MG63 (cell line): ENCODE data around the gene PPM1H. TPM values are rescaled to one million over a fixed set of nuclear protein-coding genes. Genes with fewer than 3 reads are reported as not detected.

ENCODE experiments used
- DNase-seq: peaks from one replicate; pipeline ENCODE4 v3.0.0-alpha.2; 2020
- H3K27me3 ChIP-seq: fragments of 250-450 bp; sonication (Bioruptor Pico); 2 replicates; pipeline ENCODE4 v1.5.1; 2020; ENCODE audit warnings: mild to moderate bottlenecking, moderate library complexity
- H3K36me3 ChIP-seq: fragments of 250-450 bp; sonication (Bioruptor Pico); 2 replicates; pipeline ENCODE4 v1.5.1; 2020; ENCODE audit warnings: mild to moderate bottlenecking, moderate library complexity
- H3K4me3 ChIP-seq: fragments of 250-450 bp; sonication (Bioruptor Pico); 2 replicates; pipeline ENCODE4 v1.5.1; 2020; ENCODE audit warnings: mild to moderate bottlenecking, moderate library complexity
- H3K9me3 ChIP-seq: fragments of 250-450 bp; sonication (Bioruptor Pico); 2 replicates; pipeline ENCODE4 v1.5.1; 2020; ENCODE audit warnings: mild to moderate bottlenecking, moderate library complexity
- total RNA-seq: library from RNA; depleted of rRNA; stranded (reverse); fragments of >200 nt; shearing (Covaris generic); gene quantifications from 2 replicates; pipeline ENCODE4 v1.2.3, GENCODE V29; 2014; ENCODE audit warnings: low replicate concordance

Gene PPM1H
- total RNA-seq, 1 experiment from 2014 or later = 4.0 TPM

DNA sequence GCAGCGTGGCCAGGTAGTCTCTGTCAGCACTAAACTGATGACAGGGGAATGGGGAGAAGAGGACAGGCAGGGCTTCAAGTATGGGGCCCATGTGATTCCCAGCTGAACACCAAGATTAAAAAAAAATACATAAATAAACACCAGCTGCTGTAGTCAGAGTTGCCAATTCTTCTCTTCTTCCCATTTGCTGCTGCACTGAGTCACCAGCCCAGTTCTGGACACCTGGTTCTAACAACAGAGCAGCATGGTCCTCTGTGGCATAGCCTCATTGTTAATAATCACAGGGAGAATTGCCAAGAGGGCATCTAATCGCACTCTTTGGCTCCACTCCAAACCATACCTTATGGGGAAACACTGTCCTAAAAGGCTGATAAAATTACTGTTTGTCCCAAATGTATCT, 15.1 kb downstream of the PPM1H start:
- no peaks in the 10 kb centered on the region for H3K9me3 ChIP-seq
- DNase-seq = peak; percentile 71
- H3K4me3 ChIP-seq = no peak overlapping the region
- no peaks in the 10 kb centered on the region for H3K36me3 ChIP-seq
- H3K27me3 ChIP-seq = no peaks in the 10 kb centered on the region

DNA sequence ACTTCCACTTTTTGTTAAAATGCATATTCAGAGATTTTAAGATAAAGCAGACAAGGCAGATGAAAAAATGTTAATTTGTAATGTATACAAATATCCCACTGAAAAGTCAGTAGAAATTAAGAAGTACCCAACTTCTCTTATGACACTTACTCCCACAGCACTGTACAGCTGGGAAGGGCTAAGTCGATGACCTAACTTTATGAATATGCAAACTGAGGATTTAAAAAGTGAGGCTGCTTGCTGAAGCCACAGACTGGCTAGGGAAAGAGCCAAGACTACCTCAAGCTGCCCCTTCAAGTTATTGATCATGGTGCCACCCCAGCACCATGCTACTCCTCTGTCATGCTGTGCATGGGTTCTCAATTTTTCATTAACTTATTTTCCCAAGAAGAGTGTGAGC, 17.0 kb downstream of the PPM1H start:
- H3K27me3 ChIP-seq = no peaks in the 10 kb centered on the region
- no peak for DNase-seq
- no peak overlapping the region for H3K4me3 ChIP-seq
- H3K9me3 ChIP-seq = no peaks in the 10 kb centered on the region
- no peaks in the 10 kb centered on the region for H3K36me3 ChIP-seq

DNA sequence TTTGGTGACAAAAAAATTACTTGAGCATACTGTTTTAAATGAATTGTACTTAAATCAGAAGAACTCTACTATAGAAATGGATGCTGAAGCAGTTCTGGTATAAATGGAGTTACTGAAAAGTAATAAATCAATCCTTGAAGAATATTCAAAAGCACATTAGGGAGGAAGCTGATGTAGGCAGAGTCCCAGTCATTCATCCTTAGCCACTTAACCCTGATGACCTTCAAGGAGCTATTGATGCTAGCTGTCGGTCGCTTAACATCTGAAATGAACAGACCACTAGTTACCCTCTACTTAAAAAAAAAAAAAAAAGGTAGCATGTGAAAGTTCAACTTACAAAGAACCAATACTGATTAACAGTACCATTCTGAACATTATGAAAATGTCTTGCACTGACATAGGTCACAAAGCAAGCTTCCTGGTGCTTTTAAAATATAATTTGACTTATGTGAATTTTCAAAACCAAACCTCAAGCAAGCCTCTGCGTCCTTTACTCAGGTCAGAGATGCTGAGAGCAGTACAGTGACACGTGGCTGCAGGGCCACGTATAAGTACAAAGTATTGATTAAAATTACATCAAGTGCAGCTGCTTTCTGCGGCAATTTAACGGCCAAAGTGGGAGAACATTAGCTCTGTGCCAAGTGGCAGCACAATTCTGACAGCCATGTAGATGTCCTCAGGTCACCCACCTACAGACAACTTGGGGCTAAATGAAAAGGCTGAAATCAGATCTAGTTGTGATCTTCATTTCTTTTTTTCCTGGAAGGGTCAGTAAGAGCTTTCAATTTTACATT, 18.1 kb downstream of the PPM1H start:
- Histone ChIP-seq H3K36me3 (no peaks in the 10 kb centered on the region), H3K4me3 (no peak overlapping the region), H3K9me3 (no peaks in the 10 kb centered on the region), H3K27me3 (no peaks in the 10 kb centered on the region)
- DNase-seq = no peak

GRCh38 chr12:62915204-62915529, 19.8 kb downstream of the PPM1H start:
- no peak for DNase-seq
- H3K27me3 ChIP-seq = no peaks in the 10 kb centered on the region
- H3K36me3 ChIP-seq = no peaks in the 10 kb centered on the region
- H3K4me3 ChIP-seq = no peak overlapping the region
- no peaks in the 10 kb centered on the region for H3K9me3 ChIP-seq

- DNase-seq = no peak
- Histone ChIP-seq H3K36me3 (no peaks in the 10 kb centered on the region), H3K27me3 (no peaks in the 10 kb centered on the region), H3K4me3 (no peak overlapping the region), H3K9me3 (no peaks in the 10 kb centered on the region)
These were observed 20.3 kb downstream of the PPM1H start for GRCh38 chr12:62914443-62915203.

- no peaks in the 10 kb centered on the region for H3K36me3 ChIP-seq
- H3K27me3 ChIP-seq = no peaks in the 10 kb centered on the region
- H3K9me3 ChIP-seq = no peaks in the 10 kb centered on the region
- no peak for DNase-seq
- H3K4me3 ChIP-seq = no peak overlapping the region
These were observed 21.6 kb downstream of the PPM1H start for GRCh38 chr12:62913380-62913779.

GRCh38 chr12:62912644-62913043, 22.3 kb downstream of the PPM1H start:
- Histone ChIP-seq H3K9me3 (no peaks in the 10 kb centered on the region), H3K4me3 (no peak overlapping the region), H3K36me3 (no peaks in the 10 kb centered on the region), H3K27me3 (no peaks in the 10 kb centered on the region)
- no peak for DNase-seq

DNA sequence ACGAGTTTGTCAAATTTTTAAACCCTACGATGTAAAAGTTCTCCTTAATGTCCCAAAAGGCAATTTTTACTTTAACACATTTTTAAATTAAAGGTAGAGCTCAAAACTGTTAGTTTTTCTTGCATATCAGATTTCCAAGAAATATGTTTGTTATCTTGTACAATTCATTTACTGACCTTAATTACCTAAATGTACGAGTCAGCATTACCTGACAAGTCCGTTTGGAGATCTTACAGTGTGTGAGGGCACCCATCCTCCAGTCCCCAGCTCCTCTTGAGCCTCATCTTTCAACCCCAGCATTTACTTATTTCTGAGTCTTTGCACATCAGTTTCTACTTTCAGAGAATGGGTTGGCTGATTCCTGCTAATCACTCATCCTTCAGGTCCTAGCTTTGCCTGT, 23.7 kb downstream of the PPM1H start:
- Histone ChIP-seq H3K27me3 (no peaks in the 10 kb centered on the region), H3K4me3 (no peak overlapping the region), H3K36me3 (no peaks in the 10 kb centered on the region), H3K9me3 (no peaks in the 10 kb centered on the region)
- no peak for DNase-seq

DNA sequence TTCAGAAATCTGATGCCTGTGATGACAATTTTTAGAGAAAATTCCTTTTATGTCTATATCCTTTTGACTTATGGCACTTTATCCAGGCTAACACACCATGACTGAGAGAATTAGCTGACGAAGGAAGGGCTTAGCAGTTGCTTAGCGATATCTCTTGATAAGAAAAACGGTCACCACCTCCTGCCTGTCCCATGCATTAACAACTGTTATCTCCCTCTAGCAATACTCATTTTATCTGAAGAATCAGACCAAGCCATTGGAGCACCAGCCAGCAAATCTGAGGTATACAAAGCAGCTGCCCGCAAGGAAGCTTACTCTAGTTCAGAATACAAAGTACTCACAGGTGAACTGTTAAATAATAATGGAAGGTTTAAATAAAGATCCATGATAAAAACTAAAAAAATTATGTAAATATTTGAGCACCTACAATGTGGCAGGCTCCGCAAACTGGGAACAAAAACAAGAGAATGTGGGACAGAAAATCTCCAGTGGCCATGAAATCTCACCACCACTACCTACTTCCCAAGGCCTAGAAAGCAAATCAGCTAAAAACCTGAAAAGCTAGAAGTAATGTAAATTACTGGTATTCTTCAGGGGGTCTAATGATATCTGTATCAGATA, 24.3 kb downstream of the PPM1H start:
- H3K9me3 ChIP-seq = no peaks in the 10 kb centered on the region
- H3K27me3 ChIP-seq = no peaks in the 10 kb centered on the region
- H3K36me3 ChIP-seq = no peaks in the 10 kb centered on the region
- no peak for DNase-seq
- no peak overlapping the region for H3K4me3 ChIP-seq

- H3K9me3 ChIP-seq = no peaks in the 10 kb centered on the region
- H3K4me3 ChIP-seq = no peak overlapping the region
- H3K36me3 ChIP-seq = no peaks in the 10 kb centered on the region
- no peaks in the 10 kb centered on the region for H3K27me3 ChIP-seq
- DNase-seq = no peak
These were observed 25.6 kb downstream of the PPM1H start for GRCh38 chr12:62909340-62909739.

DNA sequence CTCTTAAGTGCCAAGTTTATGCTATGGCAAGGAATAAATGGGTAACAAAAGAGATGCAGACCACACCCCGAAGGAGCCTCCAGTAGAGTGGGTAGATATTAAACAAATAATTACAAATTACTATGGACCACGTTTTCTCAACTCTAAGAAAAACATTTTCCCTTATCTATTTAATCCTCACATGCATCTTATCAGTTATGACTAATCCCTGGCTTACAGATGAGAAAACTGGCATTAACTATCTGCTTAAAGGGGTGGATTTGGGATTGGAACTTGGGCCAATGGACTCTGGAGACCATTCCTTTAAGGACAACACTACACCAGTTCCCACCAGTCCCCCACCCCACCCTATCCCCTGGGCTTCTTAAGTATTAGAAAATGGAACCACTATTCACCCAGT, 26.3 kb downstream of the PPM1H start:
- Histone ChIP-seq H3K9me3 (no peaks in the 10 kb centered on the region), H3K4me3 (no peak overlapping the region), H3K36me3 (no peaks in the 10 kb centered on the region), H3K27me3 (no peaks in the 10 kb centered on the region)
- no peak for DNase-seq

GRCh38 chr12:62907561-62907960, 27.4 kb downstream of the PPM1H start:
- Histone ChIP-seq H3K9me3 (no peaks in the 10 kb centered on the region), H3K27me3 (no peaks in the 10 kb centered on the region), H3K4me3 (no peak overlapping the region), H3K36me3 (no peaks in the 10 kb centered on the region)
- DNase-seq = no peak

DNA sequence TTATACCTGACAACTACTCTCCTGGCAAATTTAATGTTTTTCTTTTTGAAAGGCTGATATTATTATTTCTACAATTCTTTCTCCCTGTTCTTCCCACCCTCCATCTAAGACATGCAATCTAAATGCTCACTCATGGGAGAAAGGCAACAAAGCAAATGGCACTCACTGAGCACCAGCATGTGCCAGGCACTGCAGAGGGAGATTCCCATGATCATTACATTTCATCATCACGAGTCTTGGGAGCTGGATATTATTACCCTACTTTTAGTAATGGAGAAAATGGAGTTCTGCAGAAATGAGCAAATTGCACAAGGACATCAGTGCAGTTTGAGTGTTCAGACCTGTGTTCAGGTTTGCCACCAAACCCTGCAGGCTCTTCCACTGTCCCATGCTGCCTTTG, 27.9 kb downstream of the PPM1H start:
- DNase-seq = no peak
- Histone ChIP-seq H3K27me3 (no peaks in the 10 kb centered on the region), H3K36me3 (no peaks in the 10 kb centered on the region), H3K9me3 (no peaks in the 10 kb centered on the region), H3K4me3 (no peak overlapping the region)

- no peaks in the 10 kb centered on the region for H3K9me3 ChIP-seq
- no peak overlapping the region for H3K4me3 ChIP-seq
- no peaks in the 10 kb centered on the region for H3K36me3 ChIP-seq
- H3K27me3 ChIP-seq = no peaks in the 10 kb centered on the region
- no peak for DNase-seq
These were observed 31.8 kb downstream of the PPM1H start for GRCh38 chr12:62903151-62903550.

GRCh38 chr12:62900686-62901272, 34.2 kb downstream of the PPM1H start:
- no peak for DNase-seq
- Histone ChIP-seq H3K36me3 (no peaks in the 10 kb centered on the region), H3K9me3 (no peaks in the 10 kb centered on the region), H3K4me3 (no peak overlapping the region), H3K27me3 (no peaks in the 10 kb centered on the region)

- Histone ChIP-seq H3K27me3 (no peaks in the 10 kb centered on the region), H3K9me3 (no peaks in the 10 kb centered on the region), H3K4me3 (no peak overlapping the region), H3K36me3 (no peaks in the 10 kb centered on the region)
- no peak for DNase-seq
These were observed 35.2 kb downstream of the PPM1H start for GRCh38 chr12:62899568-62900390.

GRCh38 chr12:62898526-62898925, 36.4 kb downstream of the PPM1H start:
- no peak overlapping the region for H3K4me3 ChIP-seq
- DNase-seq = no peak
- H3K9me3 ChIP-seq = no peaks in the 10 kb centered on the region
- H3K36me3 ChIP-seq = no peaks in the 10 kb centered on the region
- H3K27me3 ChIP-seq = no peaks in the 10 kb centered on the region
